HG02588 (cell line): ENCODE results near the gene ATP5F1D.

Experiments used
- ATAC-seq: cut with Tn5 transposase; IDR thresholded peaks from one replicate; pipeline ENCODE4 v1.9.1; 2021; ENCODE audit warnings: mild to moderate bottlenecking, moderate library complexity; ENCODE audit not compliant: unreplicated experiment

ATP5F1D gene

GRCh38 chr19:1268226-1269064 is 26.9 kb downstream of the ATP5F1D start:
- ATAC-seq = no peak

GRCh38 chr19:1269065-1269477 is 27.5 kb downstream of the ATP5F1D start, which contains the start of gene CIRBP:
Gene CIRBP (plus strand): TSS chr19:1269332. CDS start chr19:1270934, 1,602 bp downstream.
- peak; percentile 47 for ATAC-seq

- ATAC-seq = peak; percentile 30
Observed at GRCh38 chr19:1269478-1270212, 28.1 kb downstream of the ATP5F1D start.

- no peak for ATAC-seq
Observed at GRCh38 chr19:1270213-1270853, 28.8 kb downstream of the ATP5F1D start.

GRCh38 chr19:1270854-1271527 is 29.4 kb downstream of the ATP5F1D start:
- no peak for ATAC-seq

- no peak for ATAC-seq
Observed at GRCh38 chr19:1271528-1272422, 30.2 kb downstream of the ATP5F1D start.

- no peak for ATAC-seq
Observed at GRCh38 chr19:1272423-1273262, 31.1 kb downstream of the ATP5F1D start.

GRCh38 chr19:1273263-1274041 is 31.9 kb downstream of the ATP5F1D start:
- ATAC-seq = no peak

- no peak for ATAC-seq
Observed at GRCh38 chr19:1274081-1274851, 32.7 kb downstream of the ATP5F1D start.

- ATAC-seq = no peak
Observed at GRCh38 chr19:1274852-1275259, 33.3 kb downstream of the ATP5F1D start.

GRCh38 chr19:1275260-1275975 is 33.9 kb downstream of the ATP5F1D start, which contains the start of gene FAM174C:
Gene FAM174C (plus strand): TSS chr19:1275530. CDS start chr19:1275550, 20 bp downstream.
- peak; percentile 70 for ATAC-seq

GRCh38 chr19:1275976-1276627 is 34.6 kb downstream of the ATP5F1D start:
- peak; percentile 0 for ATAC-seq

GRCh38 chr19:1276628-1277022 is 35.1 kb downstream of the ATP5F1D start:
- ATAC-seq = no peak

- no peak for ATAC-seq
Observed at GRCh38 chr19:1277061-1277460, 35.5 kb downstream of the ATP5F1D start.

GRCh38 chr19:1278074-1278473 is 36.5 kb downstream of the ATP5F1D start:
- ATAC-seq = no peak
